GM19099 (cell line): ENCODE measurements around the gene SCG2.

Source experiments
- POLR2A ChIP-seq: IDR thresholded peaks from 3 replicates; pipeline ENCODE4 v1.6.1; 2011; ENCODE audit warnings: low read depth; ENCODE audit not compliant: insufficient read length; ENCODE audit errors: extremely low read depth

Gene SCG2

DNA sequence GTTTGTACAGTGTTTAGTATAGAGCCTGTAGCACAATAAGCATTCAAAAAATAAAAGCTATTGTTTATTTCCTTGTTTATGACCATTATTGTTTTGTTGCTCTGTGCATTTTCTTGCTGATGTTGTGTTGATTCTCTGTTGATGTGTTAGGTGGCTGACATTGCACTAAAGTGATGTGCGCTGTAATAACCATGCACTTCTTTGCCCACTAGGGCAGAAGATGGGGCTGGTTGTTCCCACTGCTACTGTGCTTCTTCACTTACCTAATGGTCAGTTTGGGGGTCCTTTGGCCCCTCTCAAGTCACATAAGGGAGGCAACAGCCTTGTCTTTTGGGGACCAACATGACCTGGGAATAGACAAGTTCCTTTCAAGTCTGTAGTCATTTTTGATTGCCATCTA, 6.0 kb downstream of the SCG2 start:
- TF ChIP-seq POLR2A: no peak

GRCh38 chr2:223594831-223595230, 7.3 kb downstream of the SCG2 start:
- no peak for TF ChIP-seq POLR2A

GRCh38 chr2:223594259-223594658, 7.9 kb downstream of the SCG2 start:
- TF ChIP-seq POLR2A: no peak

GRCh38 chr2:223591596-223591995, 10.6 kb downstream of the SCG2 start:
- no peak for TF ChIP-seq POLR2A

DNA sequence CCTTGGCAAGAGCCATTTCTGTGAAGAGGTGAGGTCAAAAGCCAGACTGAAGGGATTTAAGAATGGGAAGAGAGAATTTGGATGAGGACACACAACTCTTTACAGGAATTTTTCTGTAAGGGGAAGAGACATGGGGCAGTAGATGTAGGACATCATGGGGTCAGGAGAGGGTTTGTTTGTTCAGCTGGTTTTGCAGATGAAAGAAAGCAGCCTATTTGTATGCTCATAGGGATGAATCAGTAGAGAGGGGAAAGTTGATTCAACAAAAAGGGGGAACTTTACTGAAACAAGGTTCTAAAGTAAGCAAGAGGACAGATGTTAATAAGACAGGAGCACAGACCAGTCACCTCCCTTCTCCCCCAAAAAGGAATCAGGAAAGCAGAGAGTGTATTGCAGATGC, 11.2 kb downstream of the SCG2 start:
- TF ChIP-seq POLR2A: no peak

GRCh38 chr2:223589901-223590300, 12.3 kb downstream of the SCG2 start:
- TF ChIP-seq POLR2A: no peak

GRCh38 chr2:223588251-223588650, 13.9 kb downstream of the SCG2 start:
- no peak for TF ChIP-seq POLR2A

- no peak for TF ChIP-seq POLR2A
Observed at GRCh38 chr2:223587301-223587700, 14.9 kb downstream of the SCG2 start.

- TF ChIP-seq POLR2A: no peak
Observed at GRCh38 chr2:223586261-223586660, 15.9 kb downstream of the SCG2 start.

DNA sequence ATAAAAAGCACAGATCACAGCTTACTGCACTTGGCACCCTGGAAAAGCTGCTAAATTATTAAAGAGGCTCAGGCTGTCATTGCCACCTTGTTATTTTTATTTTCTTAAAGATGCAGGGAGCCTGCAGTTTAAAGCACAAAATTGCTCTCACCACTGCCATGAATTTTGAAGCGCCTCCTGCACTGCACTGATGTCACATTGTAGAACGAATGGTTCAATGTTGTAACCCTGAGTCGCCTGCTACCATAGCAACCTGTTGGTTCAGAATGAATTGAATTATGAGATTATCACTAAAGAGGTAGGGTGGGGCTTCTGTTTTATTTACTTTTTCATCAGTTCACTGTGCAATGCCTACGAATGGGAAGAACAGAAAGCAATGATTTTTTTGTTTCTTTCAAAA, 16.5 kb downstream of the SCG2 start:
- TF ChIP-seq POLR2A: no peak

DNA sequence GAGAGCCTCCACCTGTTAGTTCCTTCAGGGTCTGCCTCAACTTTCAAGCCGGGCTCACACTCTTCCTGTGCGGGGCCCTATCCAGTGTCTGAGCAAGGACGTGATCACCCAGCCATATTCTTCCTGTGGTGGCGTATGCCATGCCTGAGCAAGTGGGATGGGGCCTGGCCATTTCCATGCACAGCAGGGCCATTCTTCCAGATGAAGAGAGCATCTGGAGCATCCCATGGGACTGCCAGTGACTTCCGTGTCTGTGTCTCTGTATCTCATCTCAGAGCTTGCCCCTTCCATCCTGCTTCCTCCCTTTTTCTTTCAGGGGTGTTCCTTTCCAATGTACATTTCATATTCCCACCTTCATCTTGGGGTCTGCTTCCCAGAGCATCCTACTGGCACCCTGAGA, 20.2 kb downstream of the SCG2 start:
- TF ChIP-seq POLR2A: no peak

GRCh38 chr2:223580951-223581350, 21.2 kb downstream of the SCG2 start:
- TF ChIP-seq POLR2A: no peak

- TF ChIP-seq POLR2A: no peak
Observed at GRCh38 chr2:223578846-223579245, 23.3 kb downstream of the SCG2 start.

DNA sequence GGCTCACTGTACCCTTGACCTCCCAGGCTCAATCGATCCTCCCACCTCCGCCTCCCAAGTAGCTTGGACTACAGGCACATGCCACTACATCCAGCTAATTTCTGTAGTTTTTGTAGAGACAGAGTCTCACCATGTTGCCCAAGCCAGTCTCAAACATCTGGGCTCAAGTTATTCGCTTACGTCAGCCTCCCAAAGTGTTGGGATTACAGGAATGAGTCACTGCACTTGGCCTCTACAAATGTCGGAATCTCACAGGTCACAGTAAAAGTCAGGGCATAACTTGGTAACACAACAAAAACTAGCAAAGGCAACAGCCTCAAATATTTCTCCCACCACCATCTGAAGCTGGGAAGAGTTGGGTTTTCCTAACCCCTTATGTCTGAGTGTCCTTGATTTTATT, 25.3 kb downstream of the SCG2 start:
- no peak for TF ChIP-seq POLR2A

- no peak for TF ChIP-seq POLR2A
Observed at GRCh38 chr2:223570784-223571183, 31.4 kb downstream of the SCG2 start.

GRCh38 chr2:223566396-223566795, 35.8 kb downstream of the SCG2 start:
- no peak for TF ChIP-seq POLR2A

- no peak for TF ChIP-seq POLR2A
Observed at GRCh38 chr2:223563462-223563861, 38.7 kb downstream of the SCG2 start.

DNA sequence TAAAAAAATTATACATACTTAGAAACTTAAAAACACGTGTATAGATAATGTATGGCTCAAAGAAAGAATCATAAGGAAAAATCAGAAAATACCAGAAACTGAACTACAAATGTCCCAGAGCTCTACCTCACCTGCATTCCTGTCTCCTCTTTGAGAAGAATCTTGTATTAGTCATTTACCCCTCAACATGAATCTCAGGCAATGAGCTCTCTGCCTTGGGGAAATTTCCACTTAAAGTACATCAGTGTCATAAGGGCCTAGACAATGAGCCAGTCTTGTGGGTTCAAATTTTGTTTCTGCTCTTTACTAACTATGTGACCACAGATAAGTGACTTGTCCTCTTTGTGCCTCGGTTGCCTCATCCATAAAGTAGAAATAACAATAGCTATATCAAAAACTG, 40.1 kb downstream of the SCG2 start:
- no peak for TF ChIP-seq POLR2A
